Caco-2 (cell line): ENCODE results near the gene KIF2B. TPM values are rescaled to one million over a fixed set of nuclear protein-coding genes. Genes with fewer than 3 reads are reported as not detected.

Source experiments
- BruUV-seq: library from RNA; stranded (reverse); fragments of 400-500 nt; replicated peaks from 2 replicates; lab custom pipeline; 2021; lab: Mats Ljungman, UMichigan
- CTCF ChIA-PET: fragments of 300-600 bp; sonication (Branson Sonifier 250); formaldehyde crosslinking; loops from one replicate; lab custom pipeline; 2022; ENCODE audit warnings: antibody characterized with exemption; lab: Charles Lee
- POLR2A ChIA-PET: fragments of 300-600 bp; sonication (Branson Sonifier 250); formaldehyde crosslinking; loops from one replicate; lab custom pipeline; 2022; ENCODE audit warnings: antibody characterized with exemption; lab: Charles Lee
- DNase-seq, 2 experiments: peaks; one replicate each; pipeline versions ENCODE4 v3.0.0 to v3.0.0-alpha.2; 2020 to 2022
- H3K27me3 ChIP-seq: replicated peaks from 2 replicates; pipeline ENCODE4 v1.6.0; 2011; ENCODE audit warnings: low read length; ENCODE audit not compliant: control insufficient read depth, insufficient read depth
- H3K36me3 ChIP-seq: 2 replicates; pipeline ENCODE4 v1.5.1; 2011; ENCODE audit warnings: low read length; ENCODE audit not compliant: control insufficient read depth, insufficient read depth
- H3K4me1 ChIP-seq: fragments of 250-450 bp; sonication (Bioruptor Pico); 2 replicates; pipeline ENCODE4 v1.5.1; 2020; ENCODE audit warnings: mild to moderate bottlenecking
- H3K4me3 ChIP-seq: 2 replicates; pipeline ENCODE4 v1.5.1; 2011; ENCODE audit warnings: low read depth, mild to moderate bottlenecking, control low read depth, low read length
- H3K9me3 ChIP-seq: fragments of 250-450 bp; sonication (Bioruptor Pico); 2 replicates; pipeline ENCODE4 v1.5.1; 2020; ENCODE audit warnings: mild to moderate bottlenecking, moderate library complexity
- H3K27ac Mint-ChIP-seq: one replicate; pipeline ENCODE4 v1.8.0; 2022; ENCODE audit warnings: mixed read lengths; ENCODE audit not compliant: unreplicated experiment
- H3K27me3 Mint-ChIP-seq: one replicate; pipeline ENCODE4 v1.8.0; 2022; ENCODE audit warnings: mixed read lengths; ENCODE audit not compliant: insufficient read depth, unreplicated experiment
- H3K36me3 Mint-ChIP-seq: one replicate; pipeline ENCODE4 v1.8.0; 2022; ENCODE audit warnings: mild to moderate bottlenecking, mixed read lengths; ENCODE audit not compliant: insufficient read depth, unreplicated experiment
- H3K4me1 Mint-ChIP-seq: one replicate; pipeline ENCODE4 v1.8.0; 2022; ENCODE audit warnings: low read depth, mixed read lengths; ENCODE audit not compliant: unreplicated experiment
- H3K4me3 Mint-ChIP-seq: one replicate; pipeline ENCODE4 v1.8.0; 2022; ENCODE audit warnings: mild to moderate bottlenecking, moderate library complexity, mixed read lengths; ENCODE audit not compliant: unreplicated experiment
- H3K9me3 Mint-ChIP-seq: one replicate; pipeline ENCODE4 v1.8.0; 2022; ENCODE audit warnings: mixed read lengths; ENCODE audit not compliant: unreplicated experiment
- intact Hi-C: fragments of 100-400 bp; cut with micrococcal nuclease; formaldehyde crosslinking; loops from one replicate; pipeline ENCODE4 v1.10.0; 2022; ENCODE audit not compliant: unreplicated experiment
- total RNA-seq: library from RNA; stranded (reverse); gene quantifications from 2 replicates; pipeline ENCODE4 v1.2.3, GENCODE V29; 2022
- TF ChIP-seq, protein P1 (sequence below), 2 experiments: fragments of 200-600 bp in 1 of 2; IDR thresholded peaks; 1 replicate in 1 of 2; 2 replicates in 1 of 2; pipeline versions ENCODE4 v1.5.1 to v1.8.0; 2011 to 2022; ENCODE audit warnings: antibody characterized with exemption in 1 of 2, control low read depth in 1 of 2, inconsistent platforms in 1 of 2, low read depth in 1 of 2, low read length in 1 of 2, mild to moderate bottlenecking in 1 of 2, moderate library complexity in 1 of 2; ENCODE audit not compliant: insufficient read depth in 1 of 2, severe bottlenecking in 1 of 2, unreplicated experiment in 1 of 2

KIF2B gene
- total RNA-seq, 1 experiment from 2014 or later = not detected

DNA sequence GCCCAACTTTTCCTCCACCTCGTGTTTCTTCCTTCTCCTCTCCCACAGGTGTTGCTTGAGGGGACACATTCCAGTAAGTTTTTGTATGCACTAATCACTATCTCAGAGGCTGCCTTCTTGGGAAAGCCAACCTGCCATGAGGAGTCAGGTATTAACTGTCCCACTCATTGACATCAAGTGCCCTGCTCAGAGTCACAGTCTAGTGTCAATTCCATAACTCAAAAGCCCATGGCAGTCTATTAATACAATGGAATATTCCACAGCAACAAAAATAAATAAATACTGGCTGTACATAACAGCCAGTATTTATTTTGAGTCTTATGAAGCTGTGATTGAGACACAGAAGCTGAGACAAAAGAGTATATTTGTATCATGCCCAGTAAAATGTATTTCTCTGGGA is 26.1 kb upstream of the KIF2B start:
- Mint-ChIP-seq H3K9me3 (no peaks in the 10 kb centered on the region), H3K27me3 (no peaks in the 10 kb centered on the region), H3K4me1 (no peaks in the 10 kb centered on the region), H3K4me3 (no peak overlapping the region), H3K27ac (no peak overlapping the region), H3K36me3 (no peaks in the 10 kb centered on the region)
- no peak for DNase-seq
- H3K36me3 ChIP-seq = no peaks in the 10 kb centered on the region
- no peaks in the 10 kb centered on the region for H3K9me3 ChIP-seq
- ChIA-PET POLR2A (no interaction called here), CTCF (no interaction called here)
- TF ChIP-seq, protein P1, sequence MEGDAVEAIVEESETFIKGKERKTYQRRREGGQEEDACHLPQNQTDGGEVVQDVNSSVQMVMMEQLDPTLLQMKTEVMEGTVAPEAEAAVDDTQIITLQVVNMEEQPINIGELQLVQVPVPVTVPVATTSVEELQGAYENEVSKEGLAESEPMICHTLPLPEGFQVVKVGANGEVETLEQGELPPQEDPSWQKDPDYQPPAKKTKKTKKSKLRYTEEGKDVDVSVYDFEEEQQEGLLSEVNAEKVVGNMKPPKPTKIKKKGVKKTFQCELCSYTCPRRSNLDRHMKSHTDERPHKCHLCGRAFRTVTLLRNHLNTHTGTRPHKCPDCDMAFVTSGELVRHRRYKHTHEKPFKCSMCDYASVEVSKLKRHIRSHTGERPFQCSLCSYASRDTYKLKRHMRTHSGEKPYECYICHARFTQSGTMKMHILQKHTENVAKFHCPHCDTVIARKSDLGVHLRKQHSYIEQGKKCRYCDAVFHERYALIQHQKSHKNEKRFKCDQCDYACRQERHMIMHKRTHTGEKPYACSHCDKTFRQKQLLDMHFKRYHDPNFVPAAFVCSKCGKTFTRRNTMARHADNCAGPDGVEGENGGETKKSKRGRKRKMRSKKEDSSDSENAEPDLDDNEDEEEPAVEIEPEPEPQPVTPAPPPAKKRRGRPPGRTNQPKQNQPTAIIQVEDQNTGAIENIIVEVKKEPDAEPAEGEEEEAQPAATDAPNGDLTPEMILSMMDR (IDR thresholded peaks at IDR 0.05; ENCODE audit: insufficient read depth in 1 of 2, low read depth in 1 of 2, low read length in 1 of 2, severe bottlenecking in 1 of 2, unreplicated experiment in 1 of 2) = no peak
- intact Hi-C loops = no loop called here
- no peak overlapping the region for H3K4me3 ChIP-seq
- no peaks in the 10 kb centered on the region for H3K27me3 ChIP-seq
- no TSS peak for BruUV-seq
- H3K4me1 ChIP-seq = no peaks in the 10 kb centered on the region

DNA sequence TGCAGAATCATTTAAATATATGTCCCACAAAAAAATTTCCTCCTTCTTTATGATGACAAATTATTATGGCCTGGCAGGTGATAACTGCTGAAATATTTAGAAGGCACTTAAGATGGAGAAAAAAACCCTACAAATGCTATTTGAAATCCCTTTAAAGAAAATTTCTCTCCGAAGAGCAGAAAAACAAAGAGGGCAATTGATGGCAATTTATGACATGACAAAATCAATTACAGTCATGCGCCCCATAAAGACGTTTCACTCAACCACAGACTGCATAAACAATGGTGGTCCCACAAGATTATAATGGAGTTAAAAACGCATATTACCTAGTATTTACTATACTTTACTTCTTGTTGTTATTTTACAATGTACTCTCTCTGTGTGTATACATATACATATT is 25.2 kb upstream of the KIF2B start:
- no peak overlapping the region for H3K4me3 ChIP-seq
- H3K27me3 ChIP-seq = no peaks in the 10 kb centered on the region
- ChIA-PET CTCF (no interaction called here), POLR2A (no interaction called here)
- no peaks in the 10 kb centered on the region for H3K9me3 ChIP-seq
- no TSS peak for BruUV-seq
- Mint-ChIP-seq H3K4me3 (no peak overlapping the region), H3K4me1 (no peaks in the 10 kb centered on the region), H3K9me3 (no peaks in the 10 kb centered on the region), H3K36me3 (no peaks in the 10 kb centered on the region), H3K27me3 (no peaks in the 10 kb centered on the region), H3K27ac (no peak overlapping the region)
- TF ChIP-seq, protein P1 (IDR thresholded peaks at IDR 0.05; ENCODE audit: insufficient read depth in 1 of 2, low read depth in 1 of 2, low read length in 1 of 2, severe bottlenecking in 1 of 2, unreplicated experiment in 1 of 2) = no peak
- H3K4me1 ChIP-seq = no peaks in the 10 kb centered on the region
- no peaks in the 10 kb centered on the region for H3K36me3 ChIP-seq
- no peak for DNase-seq
- intact Hi-C loops = no loop called here

DNA sequence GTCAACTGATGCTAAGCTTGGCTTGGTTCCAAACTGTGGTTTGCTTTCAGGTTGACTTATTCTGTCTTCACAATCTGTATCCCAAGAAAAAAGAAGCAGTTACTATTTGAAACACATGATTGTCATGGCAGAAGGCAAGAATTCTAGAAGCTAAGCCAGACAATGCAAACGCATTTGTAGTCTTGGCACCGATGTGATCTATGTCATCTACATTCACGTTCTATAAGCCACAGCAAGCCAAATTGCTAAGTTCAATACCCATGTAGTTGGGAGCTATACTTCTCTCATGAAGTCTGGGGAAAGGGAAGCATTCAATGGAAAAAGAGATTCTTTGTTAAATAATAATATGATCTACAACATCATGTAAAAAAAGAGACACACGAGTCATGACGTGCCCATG is 18.3 kb upstream of the KIF2B start:
- H3K36me3 ChIP-seq = no peaks in the 10 kb centered on the region
- ChIA-PET POLR2A (no interaction called here), CTCF (no interaction called here)
- H3K27me3 ChIP-seq = no peaks in the 10 kb centered on the region
- H3K4me3 Mint-ChIP-seq = no peak overlapping the region
- intact Hi-C loops = no loop called here
- no peaks in the 10 kb centered on the region for H3K9me3 Mint-ChIP-seq
- H3K4me1 ChIP-seq = no peaks in the 10 kb centered on the region
- no TSS peak for BruUV-seq
- no peaks in the 10 kb centered on the region for H3K36me3 Mint-ChIP-seq
- H3K27me3 Mint-ChIP-seq = peaks cover 4% of the 10 kb centered on the region
- DNase-seq = no peak
- no peak overlapping the region for H3K4me3 ChIP-seq
- TF ChIP-seq, protein P1 (IDR thresholded peaks at IDR 0.05; ENCODE audit: insufficient read depth in 1 of 2, low read depth in 1 of 2, low read length in 1 of 2, severe bottlenecking in 1 of 2, unreplicated experiment in 1 of 2) = no peak
- H3K27ac Mint-ChIP-seq = no peak overlapping the region
- no peaks in the 10 kb centered on the region for H3K9me3 ChIP-seq
- H3K4me1 Mint-ChIP-seq = no peaks in the 10 kb centered on the region
